HUES48 (cell line): ENCODE data around the gene SASH3.

ENCODE experiments used
- H3K27ac ChIP-seq: one replicate; pipeline ENCODE4 v1.7.0; 2013; ENCODE audit warnings: low read depth, low read length, inconsistent platforms
- H3K27me3 ChIP-seq: 2 replicates; pipeline ENCODE4 v1.6.1; 2013; ENCODE audit warnings: mild to moderate bottlenecking, low read length; ENCODE audit not compliant: control insufficient read depth, insufficient read depth
- H3K36me3 ChIP-seq: 2 replicates; pipeline ENCODE4 v1.6.1; 2013; ENCODE audit warnings: low read length; ENCODE audit not compliant: control insufficient read depth, insufficient read depth
- H3K4me1 ChIP-seq: 2 replicates; pipeline ENCODE4 v1.6.1; 2013; ENCODE audit warnings: mild to moderate bottlenecking, low read length; ENCODE audit not compliant: control insufficient read depth, insufficient read depth
- H3K4me3 ChIP-seq: 2 replicates; pipeline ENCODE4 v1.5.1; 2013; ENCODE audit warnings: mild to moderate bottlenecking, low read depth, low read length
- H3K9ac ChIP-seq: 2 replicates; pipeline ENCODE4 v1.6.1; 2013; ENCODE audit warnings: mild to moderate bottlenecking, low read depth, low read length, moderate library complexity
- H3K9me3 ChIP-seq: 2 replicates; pipeline ENCODE4 v1.6.1; 2013; ENCODE audit warnings: low read length; ENCODE audit not compliant: control insufficient read depth, insufficient read depth

Gene SASH3

GRCh38 chrX:129760155-129760554 lies 19.6 kb upstream of the SASH3 start:
- no peak overlapping the region for H3K27ac ChIP-seq
- H3K9ac ChIP-seq = no peak overlapping the region
- H3K9me3 ChIP-seq = no peaks in the 10 kb centered on the region
- no peaks in the 10 kb centered on the region; the same call in 1 of the 2 replicates for H3K27me3 ChIP-seq
- no peaks in the 10 kb centered on the region for H3K4me1 ChIP-seq
- no peak overlapping the region for H3K4me3 ChIP-seq
- H3K36me3 ChIP-seq = no peaks in the 10 kb centered on the region

- Histone ChIP-seq H3K4me1 (no peaks in the 10 kb centered on the region), H3K9me3 (no peaks in the 10 kb centered on the region), H3K9ac (no peak overlapping the region), H3K27me3 (no peaks in the 10 kb centered on the region; the same call in 1 of the 2 replicates), H3K36me3 (no peaks in the 10 kb centered on the region), H3K27ac (no peak overlapping the region), H3K4me3 (no peak overlapping the region)
Measured at GRCh38 chrX:129760981-129761380, 18.8 kb upstream of the SASH3 start.

GRCh38 chrX:129761596-129761995 lies 18.2 kb upstream of the SASH3 start:
- no peak overlapping the region for H3K27ac ChIP-seq
- H3K27me3 ChIP-seq = no peaks in the 10 kb centered on the region; the same call in 1 of the 2 replicates
- no peaks in the 10 kb centered on the region for H3K36me3 ChIP-seq
- H3K4me3 ChIP-seq = no peak overlapping the region
- H3K9me3 ChIP-seq = no peaks in the 10 kb centered on the region
- no peaks in the 10 kb centered on the region for H3K4me1 ChIP-seq
- H3K9ac ChIP-seq = no peak overlapping the region

- no peaks in the 10 kb centered on the region for H3K4me1 ChIP-seq
- no peak overlapping the region for H3K27ac ChIP-seq
- H3K9ac ChIP-seq = no peak overlapping the region
- H3K4me3 ChIP-seq = no peak overlapping the region
- no peaks in the 10 kb centered on the region for H3K36me3 ChIP-seq
- no peaks in the 10 kb centered on the region; the same call in 1 of the 2 replicates for H3K27me3 ChIP-seq
- no peaks in the 10 kb centered on the region for H3K9me3 ChIP-seq
Measured at GRCh38 chrX:129762448-129762847, 17.3 kb upstream of the SASH3 start.

GRCh38 chrX:129763666-129764065 lies 16.1 kb upstream of the SASH3 start:
- H3K9me3 ChIP-seq = no peaks in the 10 kb centered on the region
- H3K4me3 ChIP-seq = no peak overlapping the region
- no peaks in the 10 kb centered on the region; the same call in 1 of the 2 replicates for H3K27me3 ChIP-seq
- no peaks in the 10 kb centered on the region for H3K4me1 ChIP-seq
- no peaks in the 10 kb centered on the region for H3K36me3 ChIP-seq
- H3K27ac ChIP-seq = no peak overlapping the region
- H3K9ac ChIP-seq = no peak overlapping the region

- Histone ChIP-seq H3K4me1 (peaks cover 3% of the 10 kb centered on the region; the same call in 1 of the 2 replicates), H3K36me3 (no peaks in the 10 kb centered on the region), H3K9ac (no peak overlapping the region), H3K27me3 (no peaks in the 10 kb centered on the region), H3K4me3 (no peak overlapping the region), H3K27ac (no peak overlapping the region), H3K9me3 (no peaks in the 10 kb centered on the region)
Measured at GRCh38 chrX:129768186-129768585, 11.6 kb upstream of the SASH3 start.

GRCh38 chrX:129768586-129769466 lies 10.9 kb upstream of the SASH3 start:
- Histone ChIP-seq H3K9me3 (no peaks in the 10 kb centered on the region), H3K4me3 (no peak overlapping the region), H3K36me3 (no peaks in the 10 kb centered on the region), H3K27me3 (no peaks in the 10 kb centered on the region), H3K27ac (no peak overlapping the region), H3K9ac (no peak overlapping the region), H3K4me1 (peaks cover 3% of the 10 kb centered on the region; the same call in 1 of the 2 replicates)

- no peak overlapping the region for H3K9ac ChIP-seq
- no peak overlapping the region for H3K27ac ChIP-seq
- H3K4me1 ChIP-seq = peaks cover 3% of the 10 kb centered on the region; the same call in 1 of the 2 replicates
- H3K4me3 ChIP-seq = no peak overlapping the region
- no peaks in the 10 kb centered on the region for H3K9me3 ChIP-seq
- H3K27me3 ChIP-seq = no peaks in the 10 kb centered on the region
- no peaks in the 10 kb centered on the region for H3K36me3 ChIP-seq
Measured at GRCh38 chrX:129769467-129770154, 10.1 kb upstream of the SASH3 start.

- Histone ChIP-seq H3K9ac (no peak overlapping the region), H3K4me1 (peaks cover 3% of the 10 kb centered on the region; the same call in 1 of the 2 replicates)
Measured at GRCh38 chrX:129771266-129771995, 8.3 kb upstream of the SASH3 start.

GRCh38 chrX:129772796-129773431 lies 6.8 kb upstream of the SASH3 start:
- no peak overlapping the region for H3K27ac ChIP-seq

More at GRCh38 chrX:129771266-129771995, 8.3 kb upstream of the SASH3 start:
- no peaks in the 10 kb centered on the region for H3K36me3 ChIP-seq
- no peaks in the 10 kb centered on the region for H3K9me3 ChIP-seq
- no peak overlapping the region for H3K27ac ChIP-seq
- H3K4me3 ChIP-seq = no peak overlapping the region
- H3K27me3 ChIP-seq = no peaks in the 10 kb centered on the region

More at GRCh38 chrX:129772796-129773431, 6.8 kb upstream of the SASH3 start:
- peaks cover 6% of the 10 kb centered on the region; the same call in 1 of the 2 replicates for H3K4me1 ChIP-seq
- no peak overlapping the region for H3K4me3 ChIP-seq
- no peak overlapping the region for H3K9ac ChIP-seq
- H3K36me3 ChIP-seq = no peaks in the 10 kb centered on the region
- no peaks in the 10 kb centered on the region for H3K9me3 ChIP-seq
- H3K27me3 ChIP-seq = no peaks in the 10 kb centered on the region
